OCI-LY7 (cell line): ENCODE data around the gene CA12. TPM values are rescaled to one million over a fixed set of nuclear protein-coding genes. Genes with fewer than 3 reads are reported as not detected.

Experiments
- BruUV-seq: library from RNA; stranded (reverse); fragments of 400-500 nt; replicated peaks from 2 replicates; lab custom pipeline; 2021; lab: Mats Ljungman, UMichigan
- CTCF ChIA-PET: fragments of 300-600 bp; sonication (Branson Sonifier 250); formaldehyde crosslinking; loops from one replicate; lab custom pipeline; 2022; ENCODE audit warnings: antibody characterized with exemption; ENCODE audit not compliant: unreplicated experiment; lab: Charles Lee
- POLR2A ChIA-PET: fragments of 300-600 bp; sonication (Branson Sonifier 250); formaldehyde crosslinking; loops from one replicate; lab custom pipeline; 2022; ENCODE audit warnings: antibody characterized with exemption; lab: Charles Lee
- DNase-seq: peaks from one replicate; pipeline ENCODE4 v3.0.0-alpha.2; 2015; ENCODE audit warnings: low spot score
- H2AFZ ChIP-seq: fragments of 200-600 bp; sonication (generic), shearing (Covaris generic); 2 replicates; pipeline ENCODE4 v1.6.1; 2014; ENCODE audit warnings: mild to moderate bottlenecking, antibody characterized with exemption, low read length, moderate library complexity
- H3K27ac ChIP-seq: fragments of 200-600 bp; sonication (generic); 2 replicates; pipeline ENCODE4 v1.5.1; 2014; ENCODE audit warnings: mixed run types, low read depth, mild to moderate bottlenecking, moderate library complexity, low read length, inconsistent platforms; ENCODE audit not compliant: poor library complexity, severe bottlenecking
- H3K36me3 ChIP-seq: fragments of 200-600 bp; sonication (generic); 2 replicates; pipeline ENCODE4 v1.6.1; 2014; ENCODE audit warnings: mild to moderate bottlenecking, antibody characterized with exemption, low read length, moderate library complexity, mixed read lengths; ENCODE audit not compliant: insufficient read depth
- H3K4me1 ChIP-seq: fragments of 200-600 bp; sonication (generic); 2 replicates; pipeline ENCODE4 v1.5.1; 2014; ENCODE audit warnings: mild to moderate bottlenecking, low read length; ENCODE audit not compliant: insufficient read depth, poor library complexity, severe bottlenecking
- H3K4me2 ChIP-seq: fragments of 200-600 bp; sonication (generic); 2 replicates; pipeline ENCODE4 v1.6.1; 2014; ENCODE audit warnings: mild to moderate bottlenecking, low read length
- H3K4me3 ChIP-seq: fragments of 200-600 bp; sonication (generic); 2 replicates; pipeline ENCODE4 v1.5.1; 2014; ENCODE audit warnings: mild to moderate bottlenecking, low read depth, low read length; ENCODE audit not compliant: poor library complexity, severe bottlenecking
- H3K79me2 ChIP-seq: fragments of 200-600 bp; sonication (generic); 2 replicates; pipeline ENCODE4 v1.6.1; 2016; ENCODE audit warnings: low read depth, mild to moderate bottlenecking, low read length, moderate library complexity, mixed read lengths; ENCODE audit not compliant: insufficient read depth
- H3K9me2 ChIP-seq: fragments of 200-600 bp; sonication (generic); 2 replicates; pipeline ENCODE4 v1.6.1; 2016; ENCODE audit warnings: mild to moderate bottlenecking, low read length, mixed read lengths; ENCODE audit not compliant: insufficient read depth
- H3K9me3 ChIP-seq: fragments of 200-600 bp; sonication (generic); 2 replicates; pipeline ENCODE4 v1.6.1; 2014; ENCODE audit warnings: mild to moderate bottlenecking, mixed run types, low read length, mixed read lengths
- H4K20me1 ChIP-seq: fragments of 200-600 bp; sonication (generic); 2 replicates; pipeline ENCODE4 v1.6.1; 2014; ENCODE audit warnings: mild to moderate bottlenecking, antibody characterized with exemption, low read length, moderate library complexity, mixed read lengths; ENCODE audit not compliant: insufficient read depth
- EZH2phosphoT487 ChIP-seq: fragments of 200-600 bp; sonication (generic); IDR thresholded peaks from 2 replicates; pipeline ENCODE4 v1.6.1; 2018; ENCODE audit warnings: low read depth, borderline replicate concordance, mild to moderate bottlenecking, mixed run types, antibody characterized with exemption, low read length, moderate library complexity, mixed read lengths
- intact Hi-C: fragments of 100-400 bp; cut with micrococcal nuclease; formaldehyde crosslinking; loops from one replicate; pipeline ENCODE4 v1.10.0; 2022; ENCODE audit not compliant: unreplicated experiment
- total RNA-seq, 2 experiments: library from RNA; depleted of rRNA in 1 of 2; stranded (reverse); fragments of >200 nt in 1 of 2; shearing (Covaris generic) in 1 of 2; gene quantifications; 2 replicates each; pipeline ENCODE4 v1.2.3, GENCODE V29; 2014 to 2022
- TF ChIP-seq, protein P1 (sequence below): fragments of 200-600 bp; sonication (generic); conservative IDR thresholded peaks from 2 replicates; pipeline ENCODE4 v1.5.1; 2014; ENCODE audit warnings: mild to moderate bottlenecking, antibody characterized with exemption, low read length, moderate library complexity, mixed read lengths

CA12 gene
- total RNA-seq, 2 experiments from 2014 or later, result not detected

DNA sequence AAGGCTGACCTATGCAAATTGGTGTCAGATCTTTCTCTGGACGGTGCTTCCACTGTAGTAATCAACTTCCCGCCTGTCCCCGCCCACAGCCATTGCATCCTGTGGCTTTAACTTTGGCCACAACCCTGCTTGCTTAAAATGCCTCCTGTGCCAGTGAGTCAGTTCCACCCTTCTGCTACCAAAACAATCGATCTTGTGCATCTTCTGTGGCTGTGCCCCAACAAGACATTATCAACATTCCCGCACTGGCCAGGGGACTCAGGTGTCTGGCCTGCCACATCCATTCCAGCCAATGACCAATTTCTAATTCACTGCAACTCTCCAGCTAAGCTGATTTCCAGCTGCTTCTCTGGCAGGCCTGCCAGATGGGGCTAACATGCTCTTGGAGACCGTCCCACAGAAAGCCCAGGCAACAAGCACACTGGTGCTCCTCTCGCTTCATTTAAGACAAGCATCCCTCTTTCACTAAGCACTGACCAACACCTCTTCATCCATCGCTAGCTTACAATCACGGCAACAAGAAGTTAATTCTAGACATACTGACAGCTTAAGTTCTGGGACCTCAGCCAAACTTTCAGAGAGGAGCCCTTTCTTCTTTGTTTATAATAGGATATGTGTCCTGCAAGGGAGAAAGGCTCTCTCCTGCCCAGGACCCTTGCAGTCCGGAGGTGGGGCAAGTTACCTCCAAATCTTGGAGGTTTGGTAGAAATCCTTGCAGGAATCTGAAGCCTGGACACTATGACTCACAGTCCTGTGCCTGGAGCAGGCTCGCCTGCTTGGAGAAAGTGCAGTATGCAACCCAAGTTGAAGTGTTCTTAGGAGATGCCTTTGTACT lies 6.7 kb downstream of the CA12 start:
- no peak overlapping the region for H2AFZ ChIP-seq
- no peak overlapping the region for H3K27ac ChIP-seq
- no peaks in the 10 kb centered on the region for H4K20me1 ChIP-seq
- no peaks in the 10 kb centered on the region for H3K36me3 ChIP-seq
- CTCF ChIA-PET, result no interaction called here
- H3K9me2 ChIP-seq, result no peaks in the 10 kb centered on the region
- H3K9me3 ChIP-seq, result no peaks in the 10 kb centered on the region
- H3K79me2 ChIP-seq, result no peaks in the 10 kb centered on the region
- TF ChIP-seq EZH2phosphoT487, result no peak
- H3K4me1 ChIP-seq, result no peaks in the 10 kb centered on the region
- POLR2A ChIA-PET, result no interaction called here
- intact Hi-C loops, result no loop called here
- H3K4me3 ChIP-seq, result no peak overlapping the region
- DNase-seq, result no peak
- no peak overlapping the region for H3K4me2 ChIP-seq
- BruUV-seq, result no TSS peak

DNA sequence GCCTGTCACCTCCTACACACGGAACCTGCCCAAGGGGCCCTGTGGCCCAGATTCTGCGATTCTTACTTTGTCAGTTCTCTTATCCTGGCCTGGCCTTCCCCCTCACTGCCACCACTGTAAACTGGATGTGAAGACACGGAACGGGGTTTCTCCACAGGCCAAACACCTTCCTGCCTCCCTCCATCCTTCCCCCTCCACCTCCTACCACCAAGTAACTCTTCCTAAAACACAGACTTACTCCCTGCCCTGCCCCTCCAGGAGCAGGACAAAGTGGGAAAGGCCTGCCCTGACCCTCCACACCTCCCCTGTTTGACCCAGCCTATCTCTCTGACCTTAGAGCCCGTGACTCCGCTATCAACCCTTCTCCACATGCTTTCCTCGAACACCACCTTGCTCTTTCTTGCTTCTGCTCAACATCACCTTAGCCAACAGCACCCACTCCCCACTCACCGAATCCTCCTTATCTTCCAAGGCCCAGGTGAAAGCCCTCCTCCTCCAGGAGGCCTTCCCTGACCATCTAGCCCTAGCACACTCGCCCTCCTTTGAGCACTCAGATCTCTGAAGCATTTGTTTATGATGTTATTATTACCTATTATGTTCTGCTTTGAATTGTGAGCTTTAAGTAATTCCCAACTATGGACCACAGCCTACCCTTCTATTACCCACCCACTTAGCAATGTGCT lies 7.6 kb downstream of the CA12 start:
- Histone ChIP-seq H3K9me2 (no peaks in the 10 kb centered on the region), H3K9me3 (no peaks in the 10 kb centered on the region), H3K27ac (no peak overlapping the region), H3K4me2 (no peak overlapping the region), H3K4me1 (no peaks in the 10 kb centered on the region), H3K79me2 (no peaks in the 10 kb centered on the region), H3K36me3 (no peaks in the 10 kb centered on the region), H3K4me3 (no peak overlapping the region), H2AFZ (no peak overlapping the region), H4K20me1 (no peaks in the 10 kb centered on the region)
- ChIA-PET POLR2A (no interaction called here), CTCF (no interaction called here)
- no peak for DNase-seq
- intact Hi-C loops, result no loop called here
- TF ChIP-seq EZH2phosphoT487, result no peak
- TF ChIP-seq, protein P1, sequence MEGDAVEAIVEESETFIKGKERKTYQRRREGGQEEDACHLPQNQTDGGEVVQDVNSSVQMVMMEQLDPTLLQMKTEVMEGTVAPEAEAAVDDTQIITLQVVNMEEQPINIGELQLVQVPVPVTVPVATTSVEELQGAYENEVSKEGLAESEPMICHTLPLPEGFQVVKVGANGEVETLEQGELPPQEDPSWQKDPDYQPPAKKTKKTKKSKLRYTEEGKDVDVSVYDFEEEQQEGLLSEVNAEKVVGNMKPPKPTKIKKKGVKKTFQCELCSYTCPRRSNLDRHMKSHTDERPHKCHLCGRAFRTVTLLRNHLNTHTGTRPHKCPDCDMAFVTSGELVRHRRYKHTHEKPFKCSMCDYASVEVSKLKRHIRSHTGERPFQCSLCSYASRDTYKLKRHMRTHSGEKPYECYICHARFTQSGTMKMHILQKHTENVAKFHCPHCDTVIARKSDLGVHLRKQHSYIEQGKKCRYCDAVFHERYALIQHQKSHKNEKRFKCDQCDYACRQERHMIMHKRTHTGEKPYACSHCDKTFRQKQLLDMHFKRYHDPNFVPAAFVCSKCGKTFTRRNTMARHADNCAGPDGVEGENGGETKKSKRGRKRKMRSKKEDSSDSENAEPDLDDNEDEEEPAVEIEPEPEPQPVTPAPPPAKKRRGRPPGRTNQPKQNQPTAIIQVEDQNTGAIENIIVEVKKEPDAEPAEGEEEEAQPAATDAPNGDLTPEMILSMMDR, result no peak
- BruUV-seq, result no TSS peak

DNA sequence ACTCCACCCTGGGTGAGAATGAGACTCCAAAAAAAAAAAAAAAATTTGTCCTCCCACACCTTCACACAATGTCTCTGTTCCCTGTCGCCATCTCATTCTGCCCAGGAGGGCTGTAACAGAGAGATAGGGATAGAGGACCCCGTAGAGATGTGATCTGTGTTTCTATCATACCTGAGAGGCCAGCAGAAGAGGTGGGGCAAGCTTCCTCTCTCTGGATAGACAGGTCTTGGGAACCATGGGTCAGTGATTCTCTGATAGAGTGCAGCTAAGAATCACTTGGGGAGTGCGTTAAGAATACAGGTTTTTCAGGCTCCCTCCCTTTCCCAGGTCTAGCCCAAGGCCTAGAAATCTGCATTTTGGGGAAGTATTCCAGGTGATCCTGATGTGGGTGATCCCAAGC lies 8.3 kb downstream of the CA12 start:
- Histone ChIP-seq H3K4me2 (no peak overlapping the region), H3K9me3 (no peaks in the 10 kb centered on the region), H3K27ac (no peak overlapping the region), H2AFZ (no peak overlapping the region), H3K36me3 (no peaks in the 10 kb centered on the region), H3K4me1 (no peaks in the 10 kb centered on the region), H3K79me2 (no peaks in the 10 kb centered on the region), H3K9me2 (no peaks in the 10 kb centered on the region), H4K20me1 (no peaks in the 10 kb centered on the region), H3K4me3 (no peak overlapping the region)
- ChIA-PET CTCF (no interaction called here), POLR2A (no interaction called here)
- no TSS peak for BruUV-seq
- TF ChIP-seq, protein P1, result no peak
- TF ChIP-seq EZH2phosphoT487, result no peak
- DNase-seq, result no peak
- intact Hi-C loops, result no loop called here
